ENCODE results near the gene GRIK4. TPM values are rescaled to one million over a fixed set of nuclear protein-coding genes. Genes with fewer than 3 reads are reported as not detected.

The GRIK4 gene
- total and polyA plus RNA-seq, 9 of the 15 experiments (the other 6 are each of a cell fraction or from before 2014, with no cell fraction given) = not detected

DNA sequence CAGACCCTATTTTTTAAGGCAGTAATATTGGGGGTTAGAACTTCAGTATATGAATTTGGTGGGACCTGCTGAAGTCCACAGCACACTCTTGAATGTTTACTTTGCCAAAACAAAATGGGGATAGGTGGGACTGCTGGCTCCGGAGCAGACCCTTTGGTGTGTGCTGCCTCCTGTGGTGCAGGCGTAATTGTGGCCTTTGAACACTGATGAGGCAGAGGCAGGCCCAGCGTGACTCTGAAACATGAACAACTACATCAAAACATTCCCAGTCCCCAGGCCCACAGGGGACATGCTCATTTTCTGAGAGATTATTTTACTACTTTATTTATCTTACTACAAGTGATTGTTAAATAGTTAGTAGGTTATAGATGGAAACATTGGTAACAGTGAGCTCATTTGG, 287.3 kb downstream of the GRIK4 start:
- Histone ChIP-seq H3K4me2 (ENCODE audit: insufficient read depth, low read length) (no peak overlapping the region), H3K9ac (ENCODE audit: insufficient read depth in 1 of 2, low read depth in 2 of 2, low read length in 2 of 2) (no peak overlapping the region), H3K9me3 (replicated peaks; ENCODE audit: control insufficient read depth, insufficient read depth, low read depth, low read length) (no peaks in the 10 kb centered on the region), H3K4me1 (replicated peaks in 1 of 2; ENCODE audit: control insufficient read depth in 2 of 2, insufficient read depth in 2 of 2, low read length in 2 of 2) (no peaks in the 10 kb centered on the region), H3K79me2 (ENCODE audit: control insufficient read depth, insufficient read depth, low read length) (no peaks in the 10 kb centered on the region), H3K36me3 (ENCODE audit: control insufficient read depth, insufficient read depth, low read length) (no peaks in the 10 kb centered on the region), H3K9me1 (ENCODE audit: control insufficient read depth, insufficient read depth, low read length) (peaks cover 3% of the 10 kb centered on the region), H3K4me3 (no peak overlapping the region), H3K27me3 (ENCODE audit: control insufficient read depth in 2 of 2, insufficient read depth in 2 of 2, low read length in 2 of 2) (peaks cover 6 to 32% of the 10 kb centered on the region in 2 experiments; a peak in 3 of 5 replicates), H2AFZ (ENCODE audit: low read depth, low read length) (no peak overlapping the region), H4K20me1 (replicated peaks; ENCODE audit: control insufficient read depth, insufficient read depth, low read length) (peaks cover 16% of the 10 kb centered on the region; the same call in 1 of the 2 replicates), H3K27ac (ENCODE audit: extremely low read depth, low read depth, low read length) (no peak overlapping the region)
- DNase-seq (ENCODE audit: extremely low read depth in 1 of 4, low spot score in 3 of 4) (no peak), ATAC-seq (no peak), FAIRE-seq (no peak)
- BruUV-seq (replicated peaks) = no TSS peak
- TF ChIP-seq RAD21 (CRISPR knock-in tag; conservative IDR thresholded peaks at IDR 0.05 in 1 of 2, IDR thresholded peaks at IDR 0.05 in 1 of 2) (no peak), TCF7 (IDR thresholded peaks at IDR 0.05; ENCODE audit: borderline replicate concordance) (no peak), ILK (tag; IDR thresholded peaks at IDR 0.05; ENCODE audit: borderline replicate concordance, low read depth) (no peak), FOXA3 (CRISPR knock-in tag; conservative IDR thresholded peaks at IDR 0.05 in 1 of 2, IDR thresholded peaks at IDR 0.05 in 1 of 2) (no peak), ZBTB1 (CRISPR knock-in tag; IDR thresholded peaks at IDR 0.05; ENCODE audit: borderline replicate concordance, low read depth) (no peak), RFX1 (IDR thresholded peaks at IDR 0.05) (no peak), ZNF436 (CRISPR knock-in tag; IDR thresholded peaks at IDR 0.05) (no peak), NR2C1 (IDR thresholded peaks at IDR 0.05) (no peak), NR2C1 (tag; IDR thresholded peaks at IDR 0.05) (no peak), PML (IDR thresholded peaks at IDR 0.05; ENCODE audit: low read length) (no peak), DNMT1 (IDR thresholded peaks at IDR 0.05) (no peak)
- TF ChIP-seq, protein P1, sequence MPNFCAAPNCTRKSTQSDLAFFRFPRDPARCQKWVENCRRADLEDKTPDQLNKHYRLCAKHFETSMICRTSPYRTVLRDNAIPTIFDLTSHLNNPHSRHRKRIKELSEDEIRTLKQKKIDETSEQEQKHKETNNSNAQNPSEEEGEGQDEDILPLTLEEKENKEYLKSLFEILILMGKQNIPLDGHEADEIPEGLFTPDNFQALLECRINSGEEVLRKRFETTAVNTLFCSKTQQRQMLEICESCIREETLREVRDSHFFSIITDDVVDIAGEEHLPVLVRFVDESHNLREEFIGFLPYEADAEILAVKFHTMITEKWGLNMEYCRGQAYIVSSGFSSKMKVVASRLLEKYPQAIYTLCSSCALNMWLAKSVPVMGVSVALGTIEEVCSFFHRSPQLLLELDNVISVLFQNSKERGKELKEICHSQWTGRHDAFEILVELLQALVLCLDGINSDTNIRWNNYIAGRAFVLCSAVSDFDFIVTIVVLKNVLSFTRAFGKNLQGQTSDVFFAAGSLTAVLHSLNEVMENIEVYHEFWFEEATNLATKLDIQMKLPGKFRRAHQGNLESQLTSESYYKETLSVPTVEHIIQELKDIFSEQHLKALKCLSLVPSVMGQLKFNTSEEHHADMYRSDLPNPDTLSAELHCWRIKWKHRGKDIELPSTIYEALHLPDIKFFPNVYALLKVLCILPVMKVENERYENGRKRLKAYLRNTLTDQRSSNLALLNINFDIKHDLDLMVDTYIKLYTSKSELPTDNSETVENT (CRISPR knock-in tag; IDR thresholded peaks at IDR 0.05) = no peak
- CTCF ChIA-PET (ENCODE audit: low intra/inter-chr PET ratio) = no interaction called here
- intact Hi-C loops (cut with micrococcal nuclease) (no loop called here), in situ Hi-C loops (cut with MboI) (no loop called here)
- POLR2A ChIA-PET = interaction anchor here (0.6 kb wide), 1 partner anchor 1559 kb away, joined by 3 read pairs; no protein-coding TSS in a partner anchor
- 0% methylated on average over 3 of the region's 3 CpGs for WGBS (ENCODE audit: insufficient coverage, low coverage, missing lambda C conversion rate)

All from K562 (cell line).